ENCODE measurements around the gene TADA2A. TPM values are rescaled to one million over a fixed set of nuclear protein-coding genes. Genes with fewer than 3 reads are reported as not detected.

TADA2A gene
- total and polyA plus RNA-seq, 2 experiments from 2014 or later: 8.4 to 18.3 TPM

GRCh38 chr17:37465069-37465616 lies 58.5 kb downstream of the TADA2A start:
- no peaks in the 10 kb centered on the region for H3K4me1 ChIP-seq (ENCODE audit: insufficient read depth)
- H3K9me2 ChIP-seq (replicated peaks; ENCODE audit: insufficient read depth): no peaks in the 10 kb centered on the region
- H3K4me2 ChIP-seq: no peak overlapping the region
- H3K27me3 ChIP-seq: no peaks in the 10 kb centered on the region
- H3K4me3 ChIP-seq: no peak overlapping the region
- no peak for DNase-seq (ENCODE audit: low spot score)
- TF ChIP-seq EZH2 (IDR thresholded peaks at IDR 0.05; ENCODE audit: borderline replicate concordance) (no peak), CTCF (IDR thresholded peaks at IDR 0.05; ENCODE audit: poor library complexity) (no peak), EZH2phosphoT487 (IDR thresholded peaks at IDR 0.05; ENCODE audit: low read depth, severe bottlenecking, unreplicated experiment) (no peak)
- no peaks in the 10 kb centered on the region for H3K36me3 ChIP-seq (replicated peaks; ENCODE audit: insufficient read depth, low read depth)
- no peak overlapping the region for H3K27ac ChIP-seq
- H4K20me1 ChIP-seq (ENCODE audit: insufficient read depth, poor library complexity, severe bottlenecking): no peaks in the 10 kb centered on the region
- no peak overlapping the region for H2AFZ ChIP-seq
- 100% methylated on average over 7 of the region's 7 CpGs for WGBS (ENCODE audit: low lambda C conversion rate, missing lambda C conversion rate)
- H3K9me3 ChIP-seq (ENCODE audit: low read depth): no peaks in the 10 kb centered on the region
- no peaks in the 10 kb centered on the region for H3K79me2 ChIP-seq

- H3K27me3 ChIP-seq: no peaks in the 10 kb centered on the region
- no peak overlapping the region for H3K4me2 ChIP-seq
- WGBS (ENCODE audit: low lambda C conversion rate, missing lambda C conversion rate): 89% methylated on average over 1 of the region's 1 CpG
- no peaks in the 10 kb centered on the region for H3K9me3 ChIP-seq (ENCODE audit: low read depth)
- H3K79me2 ChIP-seq: no peaks in the 10 kb centered on the region
- H2AFZ ChIP-seq: no peak overlapping the region
- H3K9me2 ChIP-seq (replicated peaks; ENCODE audit: insufficient read depth): no peaks in the 10 kb centered on the region
- no peak overlapping the region for H3K4me3 ChIP-seq
- no peaks in the 10 kb centered on the region for H3K4me1 ChIP-seq (ENCODE audit: insufficient read depth)
- no peaks in the 10 kb centered on the region for H3K36me3 ChIP-seq (replicated peaks; ENCODE audit: insufficient read depth, low read depth)
- no peak overlapping the region for H3K27ac ChIP-seq
- TF ChIP-seq CTCF (IDR thresholded peaks at IDR 0.05; ENCODE audit: poor library complexity) (no peak), EZH2 (IDR thresholded peaks at IDR 0.05; ENCODE audit: borderline replicate concordance) (no peak), EZH2phosphoT487 (IDR thresholded peaks at IDR 0.05; ENCODE audit: low read depth, severe bottlenecking, unreplicated experiment) (no peak)
- no peak for DNase-seq (ENCODE audit: low spot score)
- H4K20me1 ChIP-seq (ENCODE audit: insufficient read depth, poor library complexity, severe bottlenecking): no peaks in the 10 kb centered on the region
Measured at GRCh38 chr17:37466471-37466870, 59.8 kb downstream of the TADA2A start.

GRCh38 chr17:37470181-37470580 lies 63.5 kb downstream of the TADA2A start:
- Histone ChIP-seq H3K9me3 (ENCODE audit: low read depth) (no peaks in the 10 kb centered on the region), H3K36me3 (replicated peaks; ENCODE audit: insufficient read depth, low read depth) (no peaks in the 10 kb centered on the region), H2AFZ (no peak overlapping the region), H3K79me2 (no peaks in the 10 kb centered on the region), H3K4me1 (ENCODE audit: insufficient read depth) (no peaks in the 10 kb centered on the region), H3K27ac (no peak overlapping the region), H3K9me2 (replicated peaks; ENCODE audit: insufficient read depth) (no peaks in the 10 kb centered on the region), H4K20me1 (ENCODE audit: insufficient read depth, poor library complexity, severe bottlenecking) (no peaks in the 10 kb centered on the region), H3K4me2 (no peak overlapping the region), H3K27me3 (no peaks in the 10 kb centered on the region), H3K4me3 (no peak overlapping the region)
- no peak for DNase-seq (ENCODE audit: low spot score)
- WGBS (ENCODE audit: low lambda C conversion rate, missing lambda C conversion rate): 100% methylated on average over 7 of the region's 7 CpGs
- TF ChIP-seq EZH2phosphoT487 (IDR thresholded peaks at IDR 0.05; ENCODE audit: low read depth, severe bottlenecking, unreplicated experiment): no peak
- no peak for TF ChIP-seq EZH2 (IDR thresholded peaks at IDR 0.05; ENCODE audit: borderline replicate concordance)
- TF ChIP-seq CTCF (IDR thresholded peaks at IDR 0.05; ENCODE audit: poor library complexity): no peak
